ENCODE measurements around the gene APBB1IP.

- TF ChIP-seq EMX1 (CRISPR knock-in tag; IDR thresholded peaks at IDR 0.05), result no peak
- no peak for TF ChIP-seq RELA (CRISPR knock-in tag; IDR thresholded peaks at IDR 0.05; ENCODE audit: borderline replicate concordance)
- no peak for TF ChIP-seq KAT7 (CRISPR knock-in tag; IDR thresholded peaks at IDR 0.05; ENCODE audit: borderline replicate concordance)
- TF ChIP-seq, protein P1, sequence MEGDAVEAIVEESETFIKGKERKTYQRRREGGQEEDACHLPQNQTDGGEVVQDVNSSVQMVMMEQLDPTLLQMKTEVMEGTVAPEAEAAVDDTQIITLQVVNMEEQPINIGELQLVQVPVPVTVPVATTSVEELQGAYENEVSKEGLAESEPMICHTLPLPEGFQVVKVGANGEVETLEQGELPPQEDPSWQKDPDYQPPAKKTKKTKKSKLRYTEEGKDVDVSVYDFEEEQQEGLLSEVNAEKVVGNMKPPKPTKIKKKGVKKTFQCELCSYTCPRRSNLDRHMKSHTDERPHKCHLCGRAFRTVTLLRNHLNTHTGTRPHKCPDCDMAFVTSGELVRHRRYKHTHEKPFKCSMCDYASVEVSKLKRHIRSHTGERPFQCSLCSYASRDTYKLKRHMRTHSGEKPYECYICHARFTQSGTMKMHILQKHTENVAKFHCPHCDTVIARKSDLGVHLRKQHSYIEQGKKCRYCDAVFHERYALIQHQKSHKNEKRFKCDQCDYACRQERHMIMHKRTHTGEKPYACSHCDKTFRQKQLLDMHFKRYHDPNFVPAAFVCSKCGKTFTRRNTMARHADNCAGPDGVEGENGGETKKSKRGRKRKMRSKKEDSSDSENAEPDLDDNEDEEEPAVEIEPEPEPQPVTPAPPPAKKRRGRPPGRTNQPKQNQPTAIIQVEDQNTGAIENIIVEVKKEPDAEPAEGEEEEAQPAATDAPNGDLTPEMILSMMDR (IDR thresholded peaks at IDR 0.05), result no peak
- TF ChIP-seq TEAD4 (CRISPR knock-in tag; IDR thresholded peaks at IDR 0.05), result no peak
Measured at GRCh38 chr10:26516540-26517101, 78.5 kb downstream of the APBB1IP start.
